Stomach (tissue), 9 donors: ENCODE measurements around the gene ROBO2. TPM values are rescaled to one million over a fixed set of nuclear protein-coding genes. Genes with fewer than 3 reads are reported as not detected.

Experiments
- DNase-seq, 2 donors: peaks; one replicate each; pipeline versions ENCODE4 v3.0.0 to v3.0.0-alpha.2; 2013 to 2019
- H3K27ac ChIP-seq, 5 donors: fragments of 200-600 bp in 4 of 5; sonication (generic) in 4 of 5; one replicate each; pipeline ENCODE4 v1.5.1; 2013 to 2019; ENCODE audit warnings: mild to moderate bottlenecking in 1 of 5, moderate library complexity in 1 of 5
- H3K27me3 ChIP-seq, 3 donors: fragments of 200-600 bp; sonication (generic); one replicate each; pipeline ENCODE4 v1.5.1; 2017 to 2019; ENCODE audit warnings: mixed run types in 1 of 3
- H3K36me3 ChIP-seq, 4 donors: fragments of 200-600 bp; sonication (generic); 1 replicate in 3 of 4; 2 replicates in 1 of 4; pipeline ENCODE4 v1.5.1; 2016 to 2019
- H3K4me1 ChIP-seq, 4 donors: fragments of 200-600 bp; sonication (generic); one replicate each; pipeline ENCODE4 v1.5.1; 2016 to 2019
- H3K4me3 ChIP-seq, 4 donors: fragments of 200-600 bp; sonication (generic) in 3 of 4; one replicate each; pipeline ENCODE4 v1.5.1; 2016 to 2019; ENCODE audit warnings: mild to moderate bottlenecking in 1 of 4
- H3K9me3 ChIP-seq, 4 donors: fragments of 200-600 bp; sonication (generic); one replicate each; pipeline ENCODE4 v1.5.1; 2016 to 2019
- EP300 ChIP-seq: sonication (generic); formaldehyde crosslinking; IDR thresholded peaks from one replicate; pipeline ENCODE4 v1.6.1; 2017; ENCODE audit warnings: antibody characterized with exemption
- POLR2A ChIP-seq, 4 donors: fragments of 450-650 bp; IDR thresholded peaks; one replicate each; pipeline ENCODE4 v1.6.1; 2016; ENCODE audit warnings: antibody characterized with exemption in 4 of 4, control low read depth in 2 of 4, mild to moderate bottlenecking in 1 of 4, moderate library complexity in 1 of 4
- POLR2AphosphoS5 ChIP-seq, 3 donors: sonication (generic); formaldehyde crosslinking; IDR thresholded peaks; one replicate each; pipeline ENCODE4 v1.6.1; 2016; ENCODE audit warnings: antibody characterized with exemption in 3 of 3
- WGBS, 5 donors: extraction: QIAGEN DNeasy Blood & Tissue Kit in 3 of 5; methylation state at CpG; one replicate each; pipeline versions ENCODE4 v1.1.5 to v1.1.7; 2013 to 2018; 5-methylcytosine and 5-hydroxymethylcytosine counted together
- intact Hi-C: fragments of 100-400 bp; cut with DNase I; formaldehyde crosslinking; loops from one replicate; pipeline ENCODE4 v1.15.1; 2023; ENCODE audit warnings: low total_unique reads
- polyA plus RNA-seq, 3 donors: library from polyadenylated mRNA; stranded (reverse); fragments of 200-250 nt; gene quantifications; one replicate each; pipeline ENCODE4 v1.2.3, GENCODE V29; 2013
- total RNA-seq, 5 donors: library from RNA; depleted of rRNA; stranded (reverse); fragments of >200 nt; gene quantifications; one replicate each; pipeline versions ENCODE4 v1.1.0 to v1.2.3, GENCODE V29; 2014 to 2016
- TF ChIP-seq, protein P1 (sequence below), 7 experiments: fragments of 450-650 bp in 4 of 7; fragments of 200-600 bp in 3 of 7; sonication (generic) in 3 of 7; IDR thresholded peaks; one replicate each; pipeline ENCODE4 v1.5.1; 2016 to 2019; ENCODE audit warnings: antibody characterized with exemption in 7 of 7, control low read depth in 2 of 7, mild to moderate bottlenecking in 1 of 7
- donor health status: healthy with polysubstance abuse.
- donor health status: Bipolar disorder and iron deficiency.
- donor health status: healthy.

Gene ROBO2
- total and polyA plus RNA-seq, 8 donors, result 0.25 to 11.4 (median 0.45) TPM; not detected in 2

DNA sequence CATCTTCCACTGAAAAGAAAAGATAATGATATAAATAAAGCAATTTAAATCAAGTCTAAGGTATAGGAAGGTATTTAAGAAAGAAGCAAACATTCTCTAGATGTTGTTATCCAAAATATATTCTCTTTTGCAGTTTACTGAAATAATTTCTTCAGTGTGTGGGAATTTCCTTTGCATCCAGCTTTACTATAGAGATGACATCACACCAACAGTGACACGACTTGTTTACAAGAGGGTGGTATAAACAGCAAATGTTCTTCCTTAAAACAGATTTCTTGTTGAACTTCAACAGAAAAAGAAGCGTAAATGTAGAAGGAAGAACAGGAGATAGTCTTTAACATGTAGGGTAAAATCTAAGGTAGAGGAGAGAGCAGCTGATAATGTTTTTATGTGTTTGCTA lies 202.5 kb downstream of the ROBO2 start:
- Histone ChIP-seq H3K4me3 (no peak overlapping the region), H3K27me3 (no peaks in the 10 kb centered on the region), H3K27ac (no peak overlapping the region), H3K4me1 (no peaks in the 10 kb centered on the region), H3K9me3 (peaks cover 0 to 13% (median 0%) of the 10 kb centered on the region in 4 donors), H3K36me3 (no peaks in the 10 kb centered on the region)
- intact Hi-C loops, result no loop called here
- TF ChIP-seq EP300, result no peak
- TF ChIP-seq POLR2AphosphoS5 (IDR thresholded peaks at IDR 0.05), result no peak
- no peak for TF ChIP-seq POLR2A (IDR thresholded peaks at IDR 0.05)
- TF ChIP-seq, protein P1, sequence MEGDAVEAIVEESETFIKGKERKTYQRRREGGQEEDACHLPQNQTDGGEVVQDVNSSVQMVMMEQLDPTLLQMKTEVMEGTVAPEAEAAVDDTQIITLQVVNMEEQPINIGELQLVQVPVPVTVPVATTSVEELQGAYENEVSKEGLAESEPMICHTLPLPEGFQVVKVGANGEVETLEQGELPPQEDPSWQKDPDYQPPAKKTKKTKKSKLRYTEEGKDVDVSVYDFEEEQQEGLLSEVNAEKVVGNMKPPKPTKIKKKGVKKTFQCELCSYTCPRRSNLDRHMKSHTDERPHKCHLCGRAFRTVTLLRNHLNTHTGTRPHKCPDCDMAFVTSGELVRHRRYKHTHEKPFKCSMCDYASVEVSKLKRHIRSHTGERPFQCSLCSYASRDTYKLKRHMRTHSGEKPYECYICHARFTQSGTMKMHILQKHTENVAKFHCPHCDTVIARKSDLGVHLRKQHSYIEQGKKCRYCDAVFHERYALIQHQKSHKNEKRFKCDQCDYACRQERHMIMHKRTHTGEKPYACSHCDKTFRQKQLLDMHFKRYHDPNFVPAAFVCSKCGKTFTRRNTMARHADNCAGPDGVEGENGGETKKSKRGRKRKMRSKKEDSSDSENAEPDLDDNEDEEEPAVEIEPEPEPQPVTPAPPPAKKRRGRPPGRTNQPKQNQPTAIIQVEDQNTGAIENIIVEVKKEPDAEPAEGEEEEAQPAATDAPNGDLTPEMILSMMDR (IDR thresholded peaks at IDR 0.05), result no peak
- WGBS, 5 donors, result 47 to 75% (median 66%) methylated on average over 2 of the region's 2 CpGs
- no peak for DNase-seq

DNA sequence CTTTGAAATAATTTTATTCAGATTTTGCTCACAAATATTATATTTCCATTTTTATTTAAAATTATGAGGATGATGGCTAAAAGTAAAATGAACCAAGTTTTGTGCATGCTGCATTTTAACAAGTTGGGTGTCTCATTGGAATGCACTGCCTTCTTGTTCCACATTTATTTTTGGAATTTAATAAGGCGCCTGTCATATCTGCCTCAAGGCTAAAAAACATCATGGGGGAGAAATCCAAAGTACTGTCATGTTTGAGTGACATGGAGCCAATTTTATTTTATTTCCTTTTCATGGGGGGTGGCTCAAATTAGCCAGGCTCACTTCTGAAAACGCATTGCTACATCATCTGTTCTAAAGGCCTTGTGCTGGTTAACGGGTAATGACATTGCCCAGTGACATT lies 205.1 kb downstream of the ROBO2 start:
- Histone ChIP-seq H3K4me3 (no peak overlapping the region), H3K36me3 (no peaks in the 10 kb centered on the region), H3K9me3 (peaks cover 0 to 5% (median 0%) of the 10 kb centered on the region in 4 donors), H3K27ac (no peak overlapping the region), H3K27me3 (no peaks in the 10 kb centered on the region), H3K4me1 (no peaks in the 10 kb centered on the region)
- DNase-seq, result no peak
- TF ChIP-seq EP300, result no peak
- TF ChIP-seq POLR2AphosphoS5 (IDR thresholded peaks at IDR 0.05), result no peak
- TF ChIP-seq, protein P1 (IDR thresholded peaks at IDR 0.05), result no peak
- TF ChIP-seq POLR2A (IDR thresholded peaks at IDR 0.05), result no peak
- 89 to 98% (median 96%) methylated on average over 3 of the region's 3 CpGs for WGBS, 5 donors
- intact Hi-C loops, result no loop called here

- no peaks in the 10 kb centered on the region for H3K4me1 ChIP-seq
- no peak overlapping the region for H3K27ac ChIP-seq
- intact Hi-C loops, result no loop called here
- no peak overlapping the region for H3K4me3 ChIP-seq
- DNase-seq, result no peak
- no peaks in the 10 kb centered on the region for H3K9me3 ChIP-seq
- 64 to 78% (median 73%) methylated on average over 6 of the region's 6 CpGs for WGBS, 5 donors
- no peaks in the 10 kb centered on the region for H3K36me3 ChIP-seq
- H3K27me3 ChIP-seq, result no peaks in the 10 kb centered on the region
- TF ChIP-seq, protein P1 (IDR thresholded peaks at IDR 0.05), result no peak
- TF ChIP-seq EP300, result no peak
- TF ChIP-seq POLR2AphosphoS5 (IDR thresholded peaks at IDR 0.05), result no peak
- no peak for TF ChIP-seq POLR2A (IDR thresholded peaks at IDR 0.05)
Observed at GRCh38 chr3:77247061-77247460, 207.2 kb downstream of the ROBO2 start.

GRCh38 chr3:77247817-77248216 lies 207.9 kb downstream of the ROBO2 start:
- no peaks in the 10 kb centered on the region for H3K4me1 ChIP-seq
- no peak overlapping the region for H3K4me3 ChIP-seq
- H3K27me3 ChIP-seq, result no peaks in the 10 kb centered on the region
- no peak overlapping the region for H3K27ac ChIP-seq
- intact Hi-C loops, result no loop called here
- WGBS, 5 donors, result 78 to 85% (median 84%) methylated on average over 7 of the region's 7 CpGs
- no peaks in the 10 kb centered on the region for H3K9me3 ChIP-seq
- DNase-seq, result no peak
- no peaks in the 10 kb centered on the region for H3K36me3 ChIP-seq
- TF ChIP-seq, protein P1 (IDR thresholded peaks at IDR 0.05), result no peak
- no peak for TF ChIP-seq POLR2AphosphoS5 (IDR thresholded peaks at IDR 0.05)
- TF ChIP-seq POLR2A (IDR thresholded peaks at IDR 0.05), result no peak
- no peak for TF ChIP-seq EP300
